ENCODE data around the gene MAEL.
A peak's percentile ranks its signal among the peaks of the same experiment; 100 is the strongest.

MAEL gene

DNA sequence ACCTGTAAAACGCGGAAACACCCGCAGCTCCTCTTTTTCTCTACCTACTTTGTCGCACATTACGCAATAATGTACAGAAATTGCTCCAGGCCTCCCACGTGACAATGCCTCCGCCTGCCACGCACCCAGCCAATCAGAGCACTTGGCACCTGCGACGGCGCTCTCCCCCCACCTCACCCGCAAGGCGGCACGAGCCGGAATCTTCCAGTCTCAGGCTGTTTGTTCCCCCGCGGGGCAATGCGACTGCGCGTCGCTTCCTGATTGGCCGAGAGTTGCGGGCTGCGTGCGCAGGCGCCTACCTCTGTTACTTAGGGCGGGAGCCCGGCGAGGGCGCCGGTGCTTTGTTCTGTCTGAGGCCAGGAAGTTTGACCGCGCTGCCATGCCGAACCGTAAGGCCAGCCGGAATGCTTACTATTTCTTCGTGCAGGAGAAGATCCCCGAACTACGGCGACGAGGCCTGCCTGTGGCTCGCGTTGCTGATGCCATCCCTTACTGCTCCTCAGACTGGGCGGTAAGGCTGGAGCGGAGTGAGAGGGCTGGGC is at the start of gene MAEL:
Gene MAEL, plus strand, starts transcription at position 307 of the 542 bp plus-strand sequence. Its CDS starts 73 bp downstream, at position 380.
- no peak for DNase-seq

DNA sequence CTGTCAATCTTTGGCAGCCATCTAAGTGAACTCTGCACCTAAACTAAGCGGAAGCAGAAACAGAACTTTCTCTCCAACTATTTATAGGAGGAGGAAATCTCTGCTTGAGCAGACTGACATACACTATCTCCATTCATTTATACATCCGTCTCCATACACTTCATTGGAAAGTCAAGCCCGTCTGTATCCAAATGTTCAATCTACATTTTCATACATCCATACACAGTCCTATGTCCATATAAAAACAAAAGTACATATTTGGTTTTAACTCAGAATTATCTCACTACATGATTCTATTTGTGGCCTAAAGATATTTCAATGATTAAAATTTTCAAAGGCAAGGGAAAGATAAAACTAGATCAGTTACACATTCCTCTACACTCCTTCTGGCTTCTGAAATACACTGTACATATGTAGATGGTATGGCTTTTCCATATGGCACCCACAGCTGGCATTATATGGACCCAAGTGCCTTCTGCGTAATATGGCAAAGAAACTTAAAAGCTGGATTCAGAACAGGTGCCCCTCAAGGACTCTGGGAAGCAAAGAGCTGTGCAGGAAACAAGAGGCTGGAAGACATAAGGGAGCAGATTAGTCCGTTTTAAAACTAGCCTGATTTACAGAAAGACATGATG is 49.2 kb upstream of the MAEL start:
- DNase-seq = no peak

DNA sequence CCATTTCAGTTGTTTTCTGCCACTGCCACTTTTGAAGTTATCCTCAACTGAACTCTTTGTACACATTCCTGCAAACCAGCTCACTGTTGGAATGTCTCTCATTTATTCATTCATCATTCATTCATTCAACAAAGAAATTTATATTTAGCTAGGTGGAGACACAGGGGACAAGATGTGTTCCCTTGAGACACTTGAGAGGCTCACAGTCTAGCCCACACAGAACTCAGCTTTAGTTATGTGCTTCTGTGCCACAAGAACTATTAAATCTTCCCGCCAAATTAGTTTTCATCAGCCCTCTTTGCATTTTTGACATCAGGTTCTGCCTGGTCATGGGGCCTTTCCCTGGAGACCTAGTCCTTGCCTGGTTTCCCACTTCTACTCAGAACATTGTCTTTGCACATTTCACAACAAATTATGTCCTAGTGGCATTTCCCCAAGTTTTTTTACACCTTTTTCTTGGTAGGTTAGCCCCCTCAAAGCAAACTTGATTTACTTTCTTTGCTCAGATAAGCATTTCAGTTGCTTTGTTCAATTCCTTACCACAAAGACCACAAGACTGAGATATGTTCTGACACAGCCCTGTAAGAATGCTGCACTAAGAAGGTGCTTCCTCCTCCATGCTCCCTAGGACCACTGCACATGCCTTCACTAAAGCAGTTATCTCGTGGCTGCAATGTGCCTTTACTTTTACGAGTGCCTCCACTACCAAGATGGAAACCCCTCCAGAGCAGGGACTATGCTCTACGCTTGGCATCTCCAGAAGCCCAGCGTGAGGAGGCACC is 44.7 kb upstream of the MAEL start:
- DNase-seq = peak; percentile 82

DNA sequence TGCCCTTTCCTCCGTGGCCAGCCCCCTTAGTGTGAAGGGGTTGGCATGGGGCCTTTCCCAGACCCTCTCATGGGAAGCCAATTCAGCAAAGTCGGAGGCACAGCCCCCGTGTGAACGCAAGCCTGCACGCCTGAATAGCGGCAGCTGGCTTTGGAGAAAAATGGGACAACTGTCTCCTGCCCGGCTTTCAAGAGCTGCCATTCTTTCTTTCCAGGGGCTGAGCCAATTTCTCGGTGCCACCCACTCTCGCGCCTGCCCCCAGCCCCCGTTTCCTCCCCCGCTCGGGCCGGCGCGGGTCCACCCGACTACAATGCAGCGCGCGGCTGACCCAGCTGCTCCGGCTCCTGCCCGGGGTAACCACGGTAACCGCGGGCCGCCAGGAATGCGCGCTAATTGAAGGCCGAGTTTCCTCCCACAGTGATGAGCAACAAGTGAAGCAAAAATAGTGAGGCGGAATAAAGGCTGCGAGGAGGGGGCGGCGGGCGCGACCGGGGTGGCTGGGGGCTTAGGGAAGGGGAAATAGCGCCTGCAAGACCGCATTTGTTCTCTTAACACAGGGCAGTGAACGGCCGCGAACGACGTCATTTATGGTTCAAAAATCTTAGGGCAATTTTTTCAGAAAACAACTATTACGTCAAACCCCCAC is 41.6 kb upstream of the MAEL start:
- DNase-seq = peak; percentile 68

DNA sequence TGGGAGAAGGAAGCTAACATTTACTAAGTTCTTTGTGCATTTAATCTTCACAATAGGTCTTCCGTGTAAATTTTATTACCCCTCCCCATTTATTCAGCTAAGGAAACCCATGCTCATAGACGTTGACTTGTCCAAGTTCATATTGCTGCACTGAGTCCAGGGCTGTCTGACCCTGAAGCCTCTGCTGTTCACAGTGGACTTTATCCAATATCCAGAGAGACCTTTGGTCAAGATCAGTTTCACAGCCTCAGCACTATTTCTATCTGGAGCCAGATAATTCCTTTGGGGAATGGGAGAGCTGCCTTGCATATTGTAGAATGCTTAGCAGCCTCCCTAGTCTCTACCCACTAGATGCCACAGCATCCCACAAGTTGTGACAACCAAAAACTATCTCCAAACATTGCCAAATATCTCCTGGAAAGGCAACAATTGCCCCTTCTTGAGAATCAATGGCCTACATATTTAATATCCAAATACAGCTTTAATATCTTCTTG is 40.2 kb upstream of the MAEL start:
- DNase-seq = no peak

DNA sequence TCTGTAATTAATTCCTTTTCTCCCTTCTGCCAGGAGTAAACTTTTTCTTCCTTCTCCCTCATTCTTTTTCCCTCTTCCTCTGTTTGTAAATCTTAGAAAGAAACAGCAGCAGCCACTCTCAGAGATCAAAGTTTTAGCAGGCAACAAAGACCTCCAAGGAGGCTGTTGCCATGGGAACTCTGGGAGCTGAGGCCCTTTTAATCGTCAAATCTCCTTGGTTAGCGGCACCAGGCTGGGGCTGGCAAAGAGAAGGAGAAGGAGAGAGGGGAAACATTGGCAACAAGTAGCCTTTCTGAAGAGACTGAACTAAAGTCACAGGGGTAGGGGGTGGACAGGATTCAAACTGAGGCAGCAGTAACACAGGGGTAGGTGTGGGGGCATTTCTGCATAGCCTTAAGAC is 38.9 kb upstream of the MAEL start:
- DNase-seq = no peak

DNA sequence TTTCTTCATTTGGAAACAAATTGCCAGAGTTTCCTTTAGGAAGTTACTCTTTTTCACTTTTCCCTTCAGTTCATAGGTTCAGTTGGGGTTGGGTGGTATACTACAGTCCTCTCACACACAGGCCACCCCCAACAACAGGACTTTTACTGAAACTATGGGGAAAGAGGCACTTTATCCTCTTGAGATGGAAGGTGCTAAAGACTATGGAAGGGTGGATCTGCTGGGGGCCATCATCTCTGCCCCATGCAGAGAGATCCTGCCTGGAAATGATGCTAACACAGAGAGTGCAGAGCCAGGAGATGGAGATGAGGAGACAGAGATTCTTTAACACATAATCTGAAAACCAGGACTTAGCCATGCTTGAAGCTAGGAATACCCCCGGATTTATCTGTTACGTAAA is 38.0 kb upstream of the MAEL start:
- DNase-seq = no peak

DNA sequence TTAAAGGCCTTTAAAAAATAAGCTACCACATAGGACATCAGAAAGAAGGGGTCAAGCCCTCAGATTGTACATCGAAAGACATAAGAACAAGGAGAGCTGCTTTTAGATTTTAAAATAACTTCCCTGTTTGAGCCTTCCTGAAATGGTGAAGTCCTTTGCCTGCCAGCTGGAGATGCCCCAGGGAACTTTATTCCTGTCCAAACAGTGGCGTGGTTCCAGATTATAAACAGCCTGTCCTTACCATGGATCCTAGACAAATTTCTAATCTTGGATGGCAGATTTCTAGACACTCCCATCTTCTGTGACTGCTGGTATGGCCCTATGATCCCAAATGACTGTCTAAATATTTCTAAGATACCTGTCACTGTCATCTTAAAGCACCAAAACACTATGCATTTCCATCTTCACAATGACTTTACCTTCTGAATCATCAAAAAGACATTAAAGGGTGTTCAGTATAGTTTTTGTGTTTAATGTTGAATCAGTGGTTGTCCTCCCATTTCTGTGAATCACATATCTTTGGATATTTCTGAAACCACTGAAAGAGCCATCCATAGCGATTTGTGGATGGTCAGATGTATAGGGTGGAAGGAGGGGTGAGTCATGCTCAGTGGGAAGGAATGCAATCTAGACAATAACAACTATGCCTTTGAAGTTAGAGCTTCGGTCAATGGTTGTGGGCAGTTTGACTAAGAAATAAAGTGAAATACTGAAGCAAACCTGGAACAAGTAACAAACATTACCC is 36.9 kb upstream of the MAEL start:
- DNase-seq = peak; percentile 82

DNA sequence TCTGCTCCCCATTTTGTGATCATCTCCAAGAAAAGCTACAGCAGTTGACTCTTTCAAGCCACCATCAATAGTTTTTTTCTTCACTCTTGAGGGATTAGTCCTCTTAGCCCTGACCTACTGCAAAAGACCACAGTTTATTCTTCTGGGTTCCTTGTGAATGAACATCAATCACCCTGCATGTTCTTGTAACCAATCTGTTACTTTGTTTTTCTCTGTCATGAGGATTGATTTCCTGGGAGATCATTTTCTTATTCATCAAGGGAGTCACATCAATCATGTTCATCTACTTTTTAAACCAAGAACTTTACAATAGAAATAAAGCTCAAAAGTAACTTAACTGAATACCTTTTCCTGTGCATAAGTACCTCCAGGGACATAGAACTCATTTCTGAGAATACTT is 35.6 kb upstream of the MAEL start:
- no peak for DNase-seq

DNA sequence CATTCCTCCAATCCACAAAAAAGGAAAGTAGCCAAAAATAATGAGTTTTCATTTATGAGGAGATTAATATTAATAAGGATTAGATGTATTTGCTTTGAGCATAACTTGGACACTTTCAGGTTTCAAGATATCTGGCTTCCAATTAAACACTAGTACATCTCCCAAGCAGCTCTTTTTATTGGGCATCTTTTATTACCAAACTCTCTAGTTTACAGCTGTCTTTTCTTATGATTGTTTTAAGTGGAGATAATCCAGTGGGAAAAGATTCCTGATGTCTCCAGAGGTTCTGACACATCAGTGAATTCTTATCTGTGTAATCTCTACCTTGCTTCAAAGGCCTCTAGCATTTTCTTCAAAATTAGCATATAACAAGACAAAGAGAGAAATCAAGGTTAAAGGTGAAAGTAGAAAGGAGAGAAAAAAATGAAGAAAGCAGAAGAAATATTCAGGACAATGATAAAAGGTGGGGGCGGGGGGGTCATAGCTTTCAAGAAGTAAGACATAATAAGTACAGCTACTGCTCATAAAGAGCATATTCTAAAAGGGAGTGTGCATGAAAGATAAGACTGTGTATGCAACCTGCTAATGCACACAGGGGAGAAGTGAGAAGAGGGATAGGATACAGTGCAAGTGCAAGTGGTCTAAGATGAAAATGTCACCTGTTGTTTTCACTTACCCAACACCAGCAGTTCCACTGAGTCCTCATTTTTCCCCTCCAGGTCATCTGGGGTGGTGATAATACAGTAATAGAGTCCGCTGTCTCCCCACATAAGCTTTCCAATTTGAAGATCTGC is 32.8 kb upstream of the MAEL start:
- no peak for DNase-seq

DNA sequence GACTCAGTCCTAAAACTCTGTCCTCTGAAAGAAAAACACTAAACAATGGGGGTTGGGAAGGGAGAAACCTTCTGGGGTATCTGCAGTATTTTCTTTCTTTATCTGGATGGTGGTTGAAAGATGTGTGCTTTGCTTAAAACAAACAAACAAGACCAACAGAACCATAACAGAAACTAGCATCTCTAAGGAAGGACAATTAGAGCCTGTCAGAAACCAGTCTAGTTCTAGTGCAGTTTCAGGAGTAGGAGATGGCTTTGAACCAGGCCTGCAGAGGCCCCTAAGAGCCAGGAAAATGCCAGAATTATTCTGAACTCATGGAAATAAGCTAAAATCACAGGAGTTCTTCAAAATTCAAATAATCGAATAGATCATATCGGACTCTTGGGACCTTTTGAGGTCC is 32.2 kb upstream of the MAEL start:
- DNase-seq = no peak

DNA sequence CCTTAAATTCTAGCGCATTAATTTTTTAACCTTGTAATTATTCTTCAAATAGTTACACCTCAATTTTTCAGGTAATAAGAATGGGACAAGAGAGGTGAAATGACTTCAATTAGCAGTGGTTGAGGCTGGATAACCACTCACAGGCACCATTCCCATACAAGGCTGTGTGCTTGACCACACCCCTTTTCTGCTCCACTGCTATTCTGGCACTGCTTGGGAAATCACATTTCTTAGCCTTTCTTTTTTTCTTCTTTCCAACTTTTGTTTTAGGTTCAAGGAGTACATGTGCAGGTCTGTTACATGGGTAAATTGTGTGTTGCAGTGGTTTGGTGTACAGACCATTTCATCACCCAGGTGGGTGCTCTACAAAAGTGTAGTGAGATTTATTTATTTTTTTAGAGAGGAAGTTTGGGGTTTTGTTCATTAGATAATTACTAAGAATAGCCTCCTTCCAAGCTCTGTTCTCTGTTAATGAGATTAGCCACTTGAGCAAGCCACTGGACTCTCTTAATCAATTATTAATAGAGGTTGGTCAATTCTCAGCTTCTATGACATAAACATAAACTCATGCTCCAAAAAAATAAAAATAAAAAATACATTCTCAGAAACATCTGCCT is 28.1 kb upstream of the MAEL start:
- DNase-seq = no peak

DNA sequence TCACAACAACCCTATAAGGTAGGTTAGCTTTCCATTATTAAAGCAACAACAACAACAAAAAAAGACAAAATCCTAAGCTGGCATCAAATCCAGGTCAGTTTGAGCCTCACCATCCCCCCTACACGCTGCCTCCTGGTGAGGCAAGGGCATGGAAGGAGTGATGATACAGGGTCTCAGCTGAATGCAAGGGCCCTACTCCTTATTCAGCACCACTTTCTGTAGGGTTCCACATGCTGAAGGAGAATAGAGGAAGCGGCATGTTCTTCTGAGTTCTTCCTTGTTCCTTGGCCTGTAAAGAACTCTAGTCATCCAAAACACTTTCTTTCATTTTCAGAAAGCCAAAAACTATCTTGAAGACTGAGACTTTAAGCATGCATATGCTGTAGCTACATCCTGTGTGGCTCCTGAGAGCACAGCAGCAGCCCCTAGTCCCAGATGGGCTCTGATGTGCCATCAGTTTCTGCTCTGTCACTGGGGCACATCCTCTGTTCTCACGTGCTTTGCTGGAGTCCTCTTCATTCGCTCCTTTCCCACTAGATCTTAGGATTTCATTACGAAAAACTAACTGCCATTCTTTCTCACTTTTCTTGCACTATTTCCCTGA is 19.9 kb upstream of the MAEL start:
- no peak for DNase-seq

DNA sequence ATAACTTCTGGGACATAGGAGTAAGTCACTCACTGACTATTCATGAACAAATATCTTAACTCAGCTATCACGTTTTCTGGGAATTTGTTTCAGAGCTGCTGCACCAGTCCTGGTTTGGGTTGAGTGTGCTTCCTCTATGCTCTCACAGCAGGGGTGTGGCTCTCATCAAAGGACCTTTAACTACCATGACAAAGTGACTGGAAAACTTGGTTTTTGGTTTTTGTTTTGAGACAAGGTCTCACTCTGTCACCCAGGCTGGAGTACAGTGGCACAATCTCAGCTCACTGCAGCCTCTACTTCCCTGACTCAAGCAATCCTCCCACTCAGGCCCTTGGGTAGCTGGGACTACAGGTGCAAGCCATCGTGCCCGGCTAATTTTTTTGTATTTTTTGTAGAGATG is 17.8 kb upstream of the MAEL start:
- no peak for DNase-seq

DNA sequence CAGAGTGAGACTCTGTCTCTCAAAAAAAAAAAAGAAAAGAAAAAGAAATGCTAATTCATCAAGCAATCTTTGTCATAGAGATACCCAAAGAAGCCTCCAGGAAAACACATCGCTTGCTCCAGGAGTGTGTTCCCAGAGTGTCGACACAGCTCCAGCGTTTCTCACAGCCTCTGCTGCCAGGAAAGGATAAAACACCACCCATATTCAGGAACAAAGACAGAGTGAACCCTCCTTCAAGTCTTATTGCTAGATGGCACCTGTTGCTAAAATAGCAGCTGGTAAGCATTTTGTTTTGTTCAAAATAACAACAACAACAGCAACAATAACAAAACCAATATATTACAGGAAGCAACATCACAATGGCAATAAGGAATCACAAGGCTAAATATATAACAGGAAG is 16.9 kb upstream of the MAEL start:
- DNase-seq = no peak

DNA sequence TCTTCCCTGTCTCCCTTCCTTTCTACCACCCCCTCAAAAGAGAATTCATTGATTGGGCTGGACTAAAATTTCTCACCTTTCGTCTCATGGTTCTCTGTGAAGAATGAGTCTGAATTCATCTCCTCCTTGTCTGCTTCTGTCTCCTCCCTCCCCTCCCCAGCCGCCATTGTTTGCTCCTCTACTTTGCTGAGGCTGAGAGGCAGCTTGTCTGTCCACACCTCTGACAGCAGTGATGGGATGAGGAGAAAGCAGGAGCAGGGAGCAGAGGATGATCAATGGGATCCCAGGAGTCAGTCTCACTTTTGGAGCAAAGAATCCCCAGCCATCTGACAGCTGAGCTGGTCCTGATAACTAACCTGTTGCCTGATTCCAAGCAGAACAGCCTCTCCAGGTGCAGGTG is 16.3 kb upstream of the MAEL start:
- no peak for DNase-seq

DNA sequence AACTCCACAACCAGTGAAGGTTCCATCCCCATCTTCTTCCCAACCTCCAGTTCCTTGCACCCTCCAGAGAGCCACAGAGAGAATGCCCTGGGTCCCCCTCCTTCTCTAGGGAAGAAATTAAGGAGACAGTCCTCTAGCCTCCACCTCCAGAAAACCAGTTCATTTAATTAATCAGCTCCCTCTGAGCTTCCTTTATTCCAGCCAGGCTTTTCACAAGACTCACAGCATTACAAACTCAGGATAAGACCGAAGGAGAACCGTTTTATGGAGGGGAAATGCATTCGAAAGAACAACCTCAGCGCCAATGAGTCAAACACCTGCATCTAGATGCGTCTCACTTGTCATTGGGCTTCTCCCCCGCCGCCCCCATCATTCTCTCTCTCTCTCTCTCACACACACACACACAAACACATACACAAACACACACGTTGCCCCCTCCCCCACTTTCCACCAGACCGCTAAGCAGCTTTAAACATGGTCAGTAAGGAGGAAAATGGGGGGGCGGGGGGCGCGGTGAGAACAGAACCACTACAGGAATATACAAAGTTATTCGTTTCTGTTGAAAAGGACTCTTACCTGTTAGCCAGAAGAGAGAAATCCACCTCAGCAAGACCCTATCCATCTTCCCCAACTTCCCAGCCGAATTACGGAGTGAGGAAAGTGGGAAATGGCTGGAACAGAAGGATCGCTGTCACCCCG is 14.3 kb upstream of the MAEL start:
- no peak for DNase-seq

DNA sequence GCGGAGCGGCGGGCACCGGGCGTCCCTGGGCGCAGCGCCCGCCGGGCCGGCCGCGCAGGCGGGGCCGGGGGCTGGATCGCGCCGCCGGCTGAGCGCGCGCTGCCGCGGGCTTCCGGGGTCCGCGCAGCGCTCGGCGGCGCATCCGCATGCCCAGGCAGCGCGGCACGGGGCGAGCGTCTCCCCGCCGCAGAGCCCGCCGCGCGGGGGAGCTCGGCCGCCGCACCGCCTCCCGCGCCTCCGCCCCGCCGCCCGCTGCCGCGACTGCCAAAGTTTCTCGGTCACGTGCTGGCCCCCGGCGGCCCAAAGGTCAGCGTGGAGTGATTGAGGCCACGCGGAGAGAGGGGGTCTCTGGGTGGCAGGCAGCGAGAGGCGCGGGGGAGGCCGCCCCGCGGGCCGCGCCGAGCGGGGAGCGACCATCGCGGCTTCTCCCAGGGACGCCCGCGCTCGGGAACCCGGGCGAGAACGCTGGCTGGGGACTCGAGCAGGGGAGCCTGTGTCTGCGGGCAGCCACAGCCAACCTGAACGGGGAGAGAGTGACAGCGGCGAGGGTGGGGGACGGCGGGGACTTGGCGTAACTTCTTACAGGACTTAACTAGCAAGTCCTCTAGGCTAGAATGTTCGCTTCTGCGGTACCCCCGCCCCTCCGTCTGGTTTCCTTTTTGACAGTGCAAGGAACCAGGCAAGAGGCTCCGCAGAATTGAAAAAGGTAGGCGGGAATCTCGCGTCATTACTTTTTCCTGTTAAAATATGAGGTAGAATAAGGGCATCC is 13.5 kb upstream of the MAEL start, which contains the start of gene ILDR2:
Gene ILDR2, minus strand, starts transcription at position 180 of the 769 bp plus-strand sequence. CDS start 272 bp downstream, outside the sequence.
- peak; percentile 16 for DNase-seq

DNA sequence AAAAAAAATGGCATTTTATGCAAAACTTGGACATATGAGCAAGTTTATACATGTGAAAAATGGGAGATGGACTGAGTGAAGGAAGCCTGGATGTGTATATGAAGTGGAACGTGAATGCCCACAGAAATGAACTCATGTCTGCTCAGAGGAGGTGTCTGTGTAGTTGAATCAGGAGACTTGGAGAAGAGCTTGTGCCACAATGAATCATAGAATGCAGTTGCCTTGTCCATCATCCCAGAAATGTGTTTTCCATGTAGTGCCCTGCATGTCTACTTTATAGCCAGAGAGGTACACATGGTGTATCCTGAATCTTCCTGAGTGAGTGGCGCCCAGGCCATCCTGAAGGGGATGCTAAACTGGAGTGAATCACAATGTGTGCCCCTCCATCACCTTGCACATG is 11.1 kb upstream of the MAEL start:
- no peak for DNase-seq

DNA sequence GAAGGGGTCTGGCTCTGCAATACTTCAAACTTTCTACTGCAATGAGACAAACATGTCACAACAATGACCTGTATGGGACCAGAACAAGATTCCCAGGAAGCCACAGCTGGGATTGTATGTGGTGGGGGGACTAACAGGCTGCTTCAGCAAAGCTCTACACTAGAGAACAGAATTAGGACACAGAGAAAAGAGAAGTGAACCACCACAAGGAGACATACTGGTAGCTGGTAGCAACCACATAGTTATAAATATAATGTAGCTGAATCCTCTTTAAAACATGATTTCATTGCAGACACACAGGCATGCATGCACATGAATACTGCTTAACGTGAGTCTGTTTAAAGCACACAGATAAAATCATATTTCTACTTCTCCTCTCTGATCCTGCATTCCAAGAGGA is 10.3 kb upstream of the MAEL start:
- DNase-seq = no peak
